GM23338 (cell line): Measurements from ENCODE around the gene TFIP11. TPM values are rescaled to one million over a fixed set of nuclear protein-coding genes. Genes with fewer than 3 reads are reported as not detected.

Source experiments
- CREB1 ChIP-seq: fragments of 250-450 bp; sonication (Bioruptor Pico); IDR thresholded peaks from 2 replicates; pipeline ENCODE4 v1.5.0; 2020; ENCODE audit warnings: low read depth, mild to moderate bottlenecking, moderate library complexity
- EZH2 ChIP-seq: fragments of 200-600 bp; sonication (generic); IDR thresholded peaks from one replicate; pipeline ENCODE4 v1.8.0; 2017; ENCODE audit warnings: antibody characterized with exemption, mild to moderate bottlenecking, low read depth; ENCODE audit not compliant: unreplicated experiment
- EZH2phosphoT487 ChIP-seq: fragments of 200-600 bp; sonication (generic); IDR thresholded peaks from one replicate; pipeline ENCODE4 v1.8.1; 2018; ENCODE audit warnings: antibody characterized with exemption; ENCODE audit not compliant: unreplicated experiment
- JUNB ChIP-seq: IDR thresholded peaks from one replicate; pipeline ENCODE4 v1.6.1; 2016; ENCODE audit warnings: antibody characterized with exemption; ENCODE audit not compliant: unreplicated experiment
- NANOG ChIP-seq: IDR thresholded peaks from 2 replicates; pipeline ENCODE4 v1.6.1; 2016; ENCODE audit warnings: antibody characterized with exemption, borderline replicate concordance
- STAT1 ChIP-seq: IDR thresholded peaks from one replicate; pipeline ENCODE4 v1.6.1; 2016; ENCODE audit warnings: antibody characterized with exemption; ENCODE audit not compliant: unreplicated experiment
- ZNF331 ChIP-seq: fragments of 250-450 bp; sonication (Bioruptor Pico); IDR thresholded peaks from 2 replicates; pipeline ENCODE4 v1.5.0; 2020; ENCODE audit warnings: low read depth, mild to moderate bottlenecking, moderate library complexity
- polyA plus RNA-seq: library from polyadenylated mRNA; unstranded; fragments of >200 nt; fragmentation: Nextera tagmentation; extraction: Ambion mirVana; gene quantifications from 2 replicates; pipeline ENCODE4 v1.2.1, GENCODE V29; 2016
- total RNA-seq: library from RNA; depleted of rRNA; stranded (reverse); fragments of >200 nt; shearing (Covaris generic); gene quantifications from 2 replicates; pipeline ENCODE4 v1.2.3, GENCODE V29; 2014
- TF ChIP-seq, protein P1 (sequence below): fragments of 250-450 bp; sonication (Bioruptor Pico); IDR thresholded peaks from 2 replicates; pipeline ENCODE4 v1.5.0; 2020; ENCODE audit warnings: mild to moderate bottlenecking, moderate library complexity
- TF ChIP-seq, protein P2 (sequence below), 2 experiments: fragments of 200-600 bp in 1 of 2; sonication (generic) in 1 of 2; conservative IDR thresholded peaks; 2 replicates each; pipeline versions ENCODE4 v1.5.1 to v1.6.1; 2016 to 2017; ENCODE audit warnings: antibody characterized with exemption in 2 of 2, low read depth in 2 of 2, mild to moderate bottlenecking in 2 of 2, moderate library complexity in 1 of 2

TFIP11 gene
- total and polyA plus RNA-seq, 2 experiments from 2014 or later = 17.1 to 26.2 TPM

DNA sequence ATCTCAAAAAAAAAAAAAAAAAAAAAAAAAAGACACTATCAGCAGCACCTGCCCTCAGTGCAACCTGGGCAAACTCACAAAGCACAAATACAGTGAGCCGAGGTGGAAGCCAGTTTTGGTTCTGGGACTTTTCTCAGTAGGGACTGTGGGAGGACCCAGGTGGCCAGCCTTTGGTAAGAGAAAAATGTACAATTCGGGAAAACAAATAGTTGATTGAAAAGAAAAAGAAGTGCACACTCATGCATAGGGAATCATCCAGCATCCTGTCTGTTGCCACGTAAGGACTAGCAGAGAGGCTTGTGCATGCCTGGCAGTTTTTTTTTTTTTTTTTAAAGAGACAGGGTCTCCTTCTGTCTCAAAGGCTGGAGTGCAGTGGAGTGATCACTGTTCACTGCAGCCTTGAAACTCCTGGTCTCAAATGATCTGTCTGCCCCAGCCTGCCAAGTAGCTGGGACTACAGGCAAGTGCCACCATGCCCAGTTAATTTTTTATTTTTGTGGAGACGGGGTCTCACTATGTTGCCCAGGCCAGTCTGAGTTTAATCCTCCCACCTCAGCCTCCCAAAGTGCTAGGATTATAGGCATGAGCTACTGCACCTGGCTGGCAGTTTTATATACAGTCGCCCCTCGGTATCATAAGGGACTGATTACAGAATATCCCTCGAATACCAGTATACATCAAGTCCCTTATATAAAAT is 40.9 kb upstream of the TFIP11 start (continued):
- TF ChIP-seq, protein P1, sequence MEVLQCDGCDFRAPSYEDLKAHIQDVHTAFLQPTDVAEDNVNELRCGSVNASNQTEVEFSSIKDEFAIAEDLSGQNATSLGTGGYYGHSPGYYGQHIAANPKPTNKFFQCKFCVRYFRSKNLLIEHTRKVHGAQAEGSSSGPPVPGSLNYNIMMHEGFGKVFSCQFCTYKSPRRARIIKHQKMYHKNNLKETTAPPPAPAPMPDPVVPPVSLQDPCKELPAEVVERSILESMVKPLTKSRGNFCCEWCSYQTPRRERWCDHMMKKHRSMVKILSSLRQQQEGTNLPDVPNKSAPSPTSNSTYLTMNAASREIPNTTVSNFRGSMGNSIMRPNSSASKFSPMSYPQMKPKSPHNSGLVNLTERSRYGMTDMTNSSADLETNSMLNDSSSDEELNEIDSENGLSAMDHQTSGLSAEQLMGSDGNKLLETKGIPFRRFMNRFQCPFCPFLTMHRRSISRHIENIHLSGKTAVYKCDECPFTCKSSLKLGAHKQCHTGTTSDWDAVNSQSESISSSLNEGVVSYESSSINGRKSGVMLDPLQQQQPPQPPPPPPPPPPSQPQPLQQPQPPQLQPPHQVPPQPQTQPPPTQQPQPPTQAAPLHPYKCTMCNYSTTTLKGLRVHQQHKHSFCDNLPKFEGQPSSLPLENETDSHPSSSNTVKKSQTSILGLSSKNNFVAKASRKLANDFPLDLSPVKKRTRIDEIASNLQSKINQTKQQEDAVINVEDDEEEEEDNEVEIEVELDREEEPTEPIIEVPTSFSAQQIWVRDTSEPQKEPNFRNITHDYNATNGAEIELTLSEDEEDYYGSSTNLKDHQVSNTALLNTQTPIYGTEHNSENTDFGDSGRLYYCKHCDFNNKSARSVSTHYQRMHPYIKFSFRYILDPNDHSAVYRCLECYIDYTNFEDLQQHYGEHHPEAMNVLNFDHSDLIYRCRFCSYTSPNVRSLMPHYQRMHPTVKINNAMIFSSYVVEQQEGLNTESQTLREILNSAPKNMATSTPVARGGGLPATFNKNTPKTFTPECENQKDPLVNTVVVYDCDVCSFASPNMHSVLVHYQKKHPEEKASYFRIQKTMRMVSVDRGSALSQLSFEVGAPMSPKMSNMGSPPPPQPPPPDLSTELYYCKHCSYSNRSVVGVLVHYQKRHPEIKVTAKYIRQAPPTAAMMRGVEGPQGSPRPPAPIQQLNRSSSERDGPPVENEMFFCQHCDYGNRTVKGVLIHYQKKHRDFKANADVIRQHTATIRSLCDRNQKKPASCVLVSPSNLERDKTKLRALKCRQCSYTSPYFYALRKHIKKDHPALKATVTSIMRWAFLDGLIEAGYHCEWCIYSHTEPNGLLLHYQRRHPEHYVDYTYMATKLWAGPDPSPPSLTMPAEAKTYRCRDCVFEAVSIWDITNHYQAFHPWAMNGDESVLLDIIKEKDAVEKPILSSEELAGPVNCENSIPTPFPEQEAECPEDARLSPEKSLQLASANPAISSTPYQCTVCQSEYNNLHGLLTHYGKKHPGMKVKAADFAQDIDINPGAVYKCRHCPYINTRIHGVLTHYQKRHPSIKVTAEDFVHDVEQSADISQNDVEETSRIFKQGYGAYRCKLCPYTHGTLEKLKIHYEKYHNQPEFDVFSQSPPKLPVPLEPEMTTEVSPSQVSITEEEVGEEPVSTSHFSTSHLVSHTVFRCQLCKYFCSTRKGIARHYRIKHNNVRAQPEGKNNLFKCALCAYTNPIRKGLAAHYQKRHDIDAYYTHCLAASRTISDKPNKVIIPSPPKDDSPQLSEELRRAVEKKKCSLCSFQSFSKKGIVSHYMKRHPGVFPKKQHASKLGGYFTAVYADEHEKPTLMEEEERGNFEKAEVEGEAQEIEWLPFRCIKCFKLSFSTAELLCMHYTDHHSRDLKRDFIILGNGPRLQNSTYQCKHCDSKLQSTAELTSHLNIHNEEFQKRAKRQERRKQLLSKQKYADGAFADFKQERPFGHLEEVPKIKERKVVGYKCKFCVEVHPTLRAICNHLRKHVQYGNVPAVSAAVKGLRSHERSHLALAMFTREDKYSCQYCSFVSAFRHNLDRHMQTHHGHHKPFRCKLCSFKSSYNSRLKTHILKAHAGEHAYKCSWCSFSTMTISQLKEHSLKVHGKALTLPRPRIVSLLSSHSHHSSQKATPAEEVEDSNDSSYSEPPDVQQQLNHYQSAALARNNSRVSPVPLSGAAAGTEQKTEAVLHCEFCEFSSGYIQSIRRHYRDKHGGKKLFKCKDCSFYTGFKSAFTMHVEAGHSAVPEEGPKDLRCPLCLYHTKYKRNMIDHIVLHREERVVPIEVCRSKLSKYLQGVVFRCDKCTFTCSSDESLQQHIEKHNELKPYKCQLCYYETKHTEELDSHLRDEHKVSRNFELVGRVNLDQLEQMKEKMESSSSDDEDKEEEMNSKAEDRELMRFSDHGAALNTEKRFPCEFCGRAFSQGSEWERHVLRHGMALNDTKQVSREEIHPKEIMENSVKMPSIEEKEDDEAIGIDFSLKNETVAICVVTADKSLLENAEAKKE (CRISPR knock-in tag) = no peak
- TF ChIP-seq ZNF331 (CRISPR knock-in tag) = no peak
- TF ChIP-seq, protein P2, sequence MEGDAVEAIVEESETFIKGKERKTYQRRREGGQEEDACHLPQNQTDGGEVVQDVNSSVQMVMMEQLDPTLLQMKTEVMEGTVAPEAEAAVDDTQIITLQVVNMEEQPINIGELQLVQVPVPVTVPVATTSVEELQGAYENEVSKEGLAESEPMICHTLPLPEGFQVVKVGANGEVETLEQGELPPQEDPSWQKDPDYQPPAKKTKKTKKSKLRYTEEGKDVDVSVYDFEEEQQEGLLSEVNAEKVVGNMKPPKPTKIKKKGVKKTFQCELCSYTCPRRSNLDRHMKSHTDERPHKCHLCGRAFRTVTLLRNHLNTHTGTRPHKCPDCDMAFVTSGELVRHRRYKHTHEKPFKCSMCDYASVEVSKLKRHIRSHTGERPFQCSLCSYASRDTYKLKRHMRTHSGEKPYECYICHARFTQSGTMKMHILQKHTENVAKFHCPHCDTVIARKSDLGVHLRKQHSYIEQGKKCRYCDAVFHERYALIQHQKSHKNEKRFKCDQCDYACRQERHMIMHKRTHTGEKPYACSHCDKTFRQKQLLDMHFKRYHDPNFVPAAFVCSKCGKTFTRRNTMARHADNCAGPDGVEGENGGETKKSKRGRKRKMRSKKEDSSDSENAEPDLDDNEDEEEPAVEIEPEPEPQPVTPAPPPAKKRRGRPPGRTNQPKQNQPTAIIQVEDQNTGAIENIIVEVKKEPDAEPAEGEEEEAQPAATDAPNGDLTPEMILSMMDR (conservative IDR thresholded peaks at IDR 0.05; ENCODE audit: low read depth in 2 of 2) = no peak
- no peak for TF ChIP-seq STAT1
- no peak for TF ChIP-seq NANOG
- TF ChIP-seq EZH2phosphoT487 = no peak
- no peak for TF ChIP-seq EZH2
- no peak for TF ChIP-seq JUNB
- TF ChIP-seq CREB1 (CRISPR knock-in tag) = no peak
